HG03095 (cell line): ENCODE results near the gene CPNE9.

Experiments used
- ATAC-seq: cut with Tn5 transposase; IDR thresholded peaks from one replicate; pipeline ENCODE4 v1.9.1; 2021; ENCODE audit warnings: moderate library complexity; ENCODE audit not compliant: unreplicated experiment

Gene CPNE9, protein sequence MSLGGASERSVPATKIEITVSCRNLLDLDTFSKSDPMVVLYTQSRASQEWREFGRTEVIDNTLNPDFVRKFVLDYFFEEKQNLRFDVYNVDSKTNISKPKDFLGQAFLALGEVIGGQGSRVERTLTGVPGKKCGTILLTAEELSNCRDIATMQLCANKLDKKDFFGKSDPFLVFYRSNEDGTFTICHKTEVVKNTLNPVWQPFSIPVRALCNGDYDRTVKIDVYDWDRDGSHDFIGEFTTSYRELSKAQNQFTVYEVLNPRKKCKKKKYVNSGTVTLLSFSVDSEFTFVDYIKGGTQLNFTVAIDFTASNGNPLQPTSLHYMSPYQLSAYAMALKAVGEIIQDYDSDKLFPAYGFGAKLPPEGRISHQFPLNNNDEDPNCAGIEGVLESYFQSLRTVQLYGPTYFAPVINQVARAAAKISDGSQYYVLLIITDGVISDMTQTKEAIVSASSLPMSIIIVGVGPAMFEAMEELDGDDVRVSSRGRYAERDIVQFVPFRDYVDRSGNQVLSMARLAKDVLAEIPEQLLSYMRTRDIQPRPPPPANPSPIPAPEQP

DNA sequence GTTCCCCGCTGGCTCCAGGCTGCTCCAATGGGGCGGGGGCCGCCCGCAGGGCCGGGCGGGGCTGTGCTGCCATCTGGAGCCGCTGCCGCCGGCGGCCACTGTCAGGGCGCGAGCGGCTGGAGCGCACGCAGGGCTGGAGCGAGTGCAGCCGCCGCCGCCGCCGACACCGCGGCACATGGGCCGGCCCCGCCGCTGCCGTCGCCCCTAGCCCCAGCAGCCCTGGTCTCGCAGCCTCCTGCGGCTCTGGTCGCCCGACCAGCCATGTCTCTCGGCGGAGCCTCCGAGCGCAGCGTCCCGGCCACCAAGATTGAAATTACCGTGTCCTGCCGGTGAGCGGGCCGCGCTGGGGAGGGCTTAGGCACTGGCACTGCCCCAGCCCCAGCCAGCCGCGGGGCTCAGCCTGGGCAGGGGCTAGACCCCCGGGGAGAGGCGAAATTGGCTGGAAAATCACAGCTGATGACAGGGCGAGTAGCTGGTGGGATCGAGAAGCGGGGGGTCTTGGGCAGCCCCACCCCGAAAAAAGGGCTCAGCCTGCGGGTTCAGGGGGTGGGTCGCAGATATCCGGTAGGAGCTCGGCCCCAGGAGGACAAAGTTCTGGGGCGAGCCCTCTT lies at the start of gene CPNE9:
TSS of gene CPNE9 (plus strand) at position 98 of the 611 bp plus-strand sequence. CDS start at position 262, 164 bp downstream.
- no peak for ATAC-seq

DNA sequence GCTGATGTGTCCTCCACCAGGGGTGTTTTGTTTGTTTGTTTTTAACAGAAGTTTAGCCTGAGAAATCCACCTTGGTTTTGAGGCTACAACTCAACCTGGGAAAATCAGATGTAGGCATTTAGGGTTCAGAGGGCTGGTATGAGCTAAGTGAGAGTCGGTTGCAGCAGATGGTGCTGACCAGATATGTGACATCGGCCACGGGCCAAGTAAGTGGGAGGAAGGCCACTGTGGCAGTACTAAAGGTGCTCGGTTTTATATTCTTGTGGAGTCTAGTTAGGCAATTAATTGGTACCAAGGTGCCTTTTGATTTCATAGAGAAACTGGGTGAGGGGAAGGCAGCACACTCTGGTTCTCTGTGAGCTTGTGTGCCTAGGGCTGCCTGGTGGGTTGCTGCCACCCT lies 43.8 kb upstream of the CPNE9 start:
- ATAC-seq, result no peak

- no peak for ATAC-seq
Measured at GRCh38 chr3:9660972-9661371, 42.7 kb upstream of the CPNE9 start.

GRCh38 chr3:9664119-9664751 lies 39.4 kb upstream of the CPNE9 start:
- no peak for ATAC-seq

DNA sequence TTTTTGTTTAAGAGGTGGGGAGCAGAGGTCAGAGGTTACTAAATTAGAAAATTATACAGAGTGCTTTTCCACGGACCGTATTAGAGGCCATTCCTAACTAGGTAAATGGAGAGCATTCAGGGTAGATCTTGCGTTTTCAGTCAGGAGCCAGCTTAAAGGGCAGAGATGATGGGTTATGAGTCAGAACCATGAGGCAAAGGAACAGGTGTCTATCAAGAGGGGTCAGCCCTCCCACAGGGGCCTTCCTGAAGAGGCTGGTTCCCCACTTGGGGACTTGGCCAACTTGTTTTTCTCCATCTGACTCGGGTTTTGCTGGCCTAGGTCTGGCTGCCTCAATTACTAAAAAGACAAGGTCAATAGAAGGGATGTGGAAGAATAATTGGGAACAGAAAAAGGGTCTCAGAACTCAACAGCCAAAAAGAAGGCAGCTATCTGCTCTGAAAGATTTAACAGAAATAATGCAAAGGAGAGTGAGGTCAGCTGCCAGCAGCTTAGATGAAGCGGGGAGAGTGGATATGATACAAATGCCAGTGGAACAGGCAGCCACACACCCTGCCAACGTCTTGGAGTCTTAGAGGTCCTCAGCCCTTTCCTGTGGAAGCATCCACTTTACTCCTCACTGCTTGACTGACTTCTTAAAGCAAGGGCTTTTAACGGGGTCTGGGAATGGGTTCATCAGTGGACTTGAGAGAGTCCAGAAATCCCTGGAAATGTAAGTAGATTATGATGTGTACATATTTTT lies 36.8 kb upstream of the CPNE9 start:
- ATAC-seq, result no peak

DNA sequence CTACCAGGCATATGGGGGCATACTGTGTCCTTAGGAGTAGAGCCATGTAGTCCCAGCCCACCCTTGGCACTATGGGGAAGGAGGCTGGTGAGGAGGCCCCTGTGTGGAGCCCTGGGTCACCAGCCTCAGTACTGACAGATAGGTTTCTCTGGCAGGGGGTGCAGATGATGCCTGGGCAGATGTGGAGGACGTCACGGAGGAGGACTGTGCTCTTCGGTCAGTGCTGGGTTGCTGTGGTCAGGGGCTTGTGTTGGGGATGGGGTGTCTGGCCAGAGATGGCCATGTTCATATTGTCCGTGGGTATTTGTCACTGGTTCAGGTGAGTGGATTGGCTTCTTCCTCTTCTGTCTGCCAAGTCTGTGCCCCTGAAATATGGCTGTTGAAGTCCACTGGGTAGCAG lies 34.4 kb upstream of the CPNE9 start:
- ATAC-seq, result no peak

DNA sequence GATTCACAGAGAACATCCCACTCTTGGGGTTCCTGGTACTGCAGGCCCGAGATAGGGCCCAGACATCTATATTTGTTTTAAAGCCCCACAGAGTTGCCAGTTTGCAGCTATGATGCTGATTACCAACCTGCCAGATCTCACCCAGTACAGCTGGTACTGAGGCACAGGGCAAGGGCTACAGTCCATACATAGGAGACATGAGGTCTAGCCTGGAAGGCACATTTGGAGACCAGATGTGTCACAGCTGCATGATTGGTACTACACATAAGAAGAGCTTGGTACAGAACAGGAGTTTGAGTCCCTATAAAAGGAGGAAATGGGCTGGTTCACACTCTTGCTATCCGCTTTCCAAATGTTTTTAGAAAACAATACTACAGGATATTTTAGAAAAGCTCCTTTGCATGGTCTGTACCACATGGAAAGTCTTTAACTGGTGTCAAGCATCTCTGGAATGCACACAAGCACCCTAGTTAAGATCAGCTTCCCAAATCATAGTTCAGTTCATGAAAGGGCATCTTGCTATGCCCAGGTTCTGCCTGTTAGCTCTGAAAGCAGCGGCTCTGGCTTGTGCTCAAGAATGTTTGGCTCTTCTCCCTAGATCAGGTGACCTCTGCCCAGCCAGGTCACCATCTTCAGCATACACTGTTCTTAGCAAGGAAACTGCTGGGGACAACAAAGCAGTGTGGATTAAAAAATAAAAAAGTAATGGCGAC lies 33.8 kb upstream of the CPNE9 start:
- no peak for ATAC-seq

DNA sequence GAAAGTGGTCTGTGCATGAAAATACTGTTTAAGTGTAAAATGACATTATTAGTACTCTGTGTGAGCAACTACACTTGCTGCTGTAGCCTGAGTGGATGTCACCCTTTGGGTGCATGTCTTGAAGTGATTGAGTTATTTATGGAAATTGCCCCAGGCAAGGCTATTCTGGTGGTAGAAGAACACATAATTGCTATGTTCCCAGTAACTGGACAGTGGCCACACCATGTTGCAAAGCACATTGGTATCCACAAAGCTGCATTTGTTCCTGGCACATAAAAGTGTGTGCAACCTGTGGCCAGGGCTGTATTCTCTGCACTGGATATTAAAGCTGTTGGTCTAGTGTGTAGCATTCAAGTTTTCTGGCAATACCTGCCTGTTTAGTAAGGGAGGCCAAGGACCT lies 30.6 kb upstream of the CPNE9 start:
- ATAC-seq, result no peak

DNA sequence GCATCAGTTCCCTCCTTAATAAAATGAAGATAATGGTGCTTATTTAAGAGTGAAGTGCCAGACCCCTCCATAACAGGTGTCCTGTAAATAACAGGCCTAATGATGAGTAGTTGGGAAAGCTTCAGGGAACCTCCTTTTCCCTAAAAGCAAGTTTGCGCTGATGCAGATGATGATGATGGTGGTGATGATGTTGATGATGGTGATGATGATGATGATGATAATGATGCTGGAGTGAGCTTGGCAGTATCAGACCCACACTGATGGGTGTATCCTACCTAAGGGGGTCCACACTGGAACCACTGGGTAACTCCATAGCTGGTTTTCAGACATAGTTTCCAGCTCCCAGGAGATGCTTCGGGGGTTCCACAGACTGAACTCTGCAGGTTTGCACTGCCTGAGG lies 29.9 kb upstream of the CPNE9 start:
- ATAC-seq, result no peak

DNA sequence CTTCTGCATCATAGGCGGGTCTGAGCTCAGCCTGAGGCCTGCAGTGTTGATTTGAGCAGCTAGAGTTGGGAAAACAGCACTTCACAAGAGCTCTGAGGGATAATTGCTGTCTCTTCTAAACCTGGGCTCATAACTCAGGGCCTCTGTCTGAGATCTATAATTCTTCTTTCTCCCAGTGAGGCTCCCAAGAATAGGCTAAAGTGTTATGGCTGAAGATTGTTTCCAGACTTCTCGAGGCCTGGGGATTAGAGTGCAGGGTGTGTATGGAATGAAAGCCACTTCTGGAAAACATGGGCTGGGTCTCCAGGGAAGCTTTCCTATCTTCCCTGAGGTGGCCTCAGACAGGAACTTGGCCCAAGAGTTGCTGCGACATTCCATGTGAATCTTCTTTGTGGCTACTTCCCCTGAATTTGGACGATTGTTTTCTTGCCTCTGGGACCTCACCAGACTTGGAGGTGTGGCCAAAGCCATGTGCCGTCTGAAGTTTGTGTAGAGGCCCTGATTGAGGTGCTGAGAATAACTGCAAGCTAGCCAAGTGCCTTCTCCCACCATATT lies 27.8 kb upstream of the CPNE9 start:
- no peak for ATAC-seq

DNA sequence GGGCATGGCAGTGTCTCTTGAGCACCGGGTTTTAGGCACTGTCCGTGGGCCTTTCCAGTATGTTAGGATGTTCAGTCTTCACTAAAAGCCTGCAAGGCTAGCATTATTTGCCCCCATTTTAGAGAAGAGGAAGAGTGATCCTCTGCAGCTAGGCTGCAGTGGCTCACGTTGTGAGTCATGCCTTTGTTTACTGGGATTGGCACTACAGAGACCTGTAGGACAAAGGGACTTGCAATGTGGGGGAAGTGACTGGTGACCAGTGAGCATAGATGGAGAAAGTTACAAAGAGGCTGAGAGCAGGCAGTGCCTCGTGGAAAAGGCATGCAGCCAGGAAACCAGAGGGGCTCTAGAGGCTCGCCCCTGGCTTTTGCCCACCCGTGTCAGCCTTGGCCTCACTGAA lies 26.8 kb upstream of the CPNE9 start:
- ATAC-seq, result no peak

DNA sequence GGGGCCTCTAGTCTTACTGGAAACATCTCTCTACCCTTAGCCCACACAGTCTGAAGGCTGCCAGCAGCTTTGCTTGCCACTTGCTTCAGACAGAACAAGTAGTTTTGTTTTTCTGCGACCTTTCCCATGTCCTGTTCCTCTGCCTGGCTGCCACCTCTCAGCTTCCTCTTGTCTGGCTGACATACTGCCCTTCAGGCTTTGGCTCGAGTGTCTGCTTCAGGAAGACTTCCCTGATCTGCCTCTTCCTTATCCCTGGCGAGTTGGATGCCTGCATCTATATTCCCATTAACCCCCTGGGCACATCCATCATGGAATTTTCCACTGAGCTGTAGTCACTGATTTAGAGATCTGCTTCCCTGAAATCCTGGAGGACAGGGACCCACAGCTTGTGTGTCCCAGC lies 25.1 kb upstream of the CPNE9 start:
- no peak for ATAC-seq

GRCh38 chr3:9679476-9680080 lies 24.1 kb upstream of the CPNE9 start:
- no peak for ATAC-seq

- ATAC-seq, result no peak
Measured at GRCh38 chr3:9681011-9681722, 22.5 kb upstream of the CPNE9 start.

DNA sequence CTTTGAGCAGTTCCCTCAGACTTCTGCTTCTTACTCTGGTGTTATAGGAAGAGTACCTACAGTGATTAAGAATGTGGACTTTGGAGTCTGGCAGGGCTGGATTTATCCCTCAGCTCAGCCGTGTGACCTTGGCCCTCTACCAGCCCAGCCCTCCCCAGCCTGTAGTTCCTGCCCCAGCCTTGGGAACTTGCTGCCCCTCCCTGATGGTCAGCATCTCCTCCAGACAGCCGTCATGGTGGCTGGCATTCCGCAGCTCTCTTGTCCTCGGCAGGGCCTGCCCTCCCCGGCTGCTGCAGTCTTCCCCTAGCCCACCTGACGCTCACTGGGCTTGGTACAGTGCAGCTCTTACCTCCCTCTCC lies 21.9 kb upstream of the CPNE9 start:
- no peak for ATAC-seq

DNA sequence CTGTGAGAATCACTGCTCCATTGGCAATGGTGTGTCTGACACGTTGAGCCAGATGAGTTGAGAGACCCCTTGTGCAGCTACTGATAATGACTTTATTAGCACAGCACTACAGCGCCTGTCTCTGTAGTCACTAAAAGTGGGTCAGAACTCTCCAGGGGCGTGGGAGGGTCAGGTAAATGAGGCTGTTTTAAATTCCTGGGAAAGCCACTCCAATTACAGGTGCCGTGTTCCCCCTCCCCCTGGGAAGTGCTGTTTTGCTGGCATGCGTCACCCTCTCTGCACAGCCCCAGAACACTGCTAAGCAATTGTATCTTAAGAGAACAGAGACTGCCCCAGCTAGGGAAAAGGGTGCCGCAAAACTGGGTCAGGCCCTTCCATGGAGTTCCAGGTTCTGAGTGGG lies 21.5 kb upstream of the CPNE9 start:
- ATAC-seq, result no peak

GRCh38 chr3:9683426-9683825 lies 20.2 kb upstream of the CPNE9 start:
- ATAC-seq, result no peak

- ATAC-seq, result no peak
Measured at GRCh38 chr3:9685216-9686049, 18.2 kb upstream of the CPNE9 start.
